ENCODE measurements around the gene PEAK3. TPM values are rescaled to one million over a fixed set of nuclear protein-coding genes. Genes with fewer than 3 reads are reported as not detected.
A peak's percentile ranks its signal among the peaks of the same experiment; 100 is the strongest.

PEAK3 gene
- total RNA-seq, 1 donor from 2014 or later: 0.77 TPM

- DNase-seq: no peak
- intact Hi-C loops (cut with micrococcal nuclease): no loop called here
- peaks cover 14% of the 10 kb centered on the region for H3K9me3 ChIP-seq (replicated peaks)
- no peak overlapping the region for H3K4me3 ChIP-seq
- TF ChIP-seq CTCF (IDR thresholded peaks at IDR 0.05; ENCODE audit: borderline replicate concordance): no peak
- H3K27ac ChIP-seq (replicated peaks): no peak overlapping the region
- H3K36me3 ChIP-seq: no peaks in the 10 kb centered on the region
- peaks cover 39% of the 10 kb centered on the region for H3K27me3 ChIP-seq (ENCODE audit: low read depth)
- H3K4me1 ChIP-seq: peaks cover 17% of the 10 kb centered on the region
Observed at GRCh38 chr19:2315121-2315817, 33.3 kb upstream of the PEAK3 start.

GRCh38 chr19:2312820-2313501 lies 31.0 kb upstream of the PEAK3 start:
- no peak for TF ChIP-seq CTCF (IDR thresholded peaks at IDR 0.05; ENCODE audit: borderline replicate concordance)
- no peak overlapping the region for H3K4me3 ChIP-seq
- H3K27me3 ChIP-seq (ENCODE audit: low read depth): peaks cover 62% of the 10 kb centered on the region
- H3K36me3 ChIP-seq: no peaks in the 10 kb centered on the region
- peaks cover 14% of the 10 kb centered on the region for H3K9me3 ChIP-seq (replicated peaks)
- DNase-seq: no peak
- intact Hi-C loops (cut with micrococcal nuclease): no loop called here
- H3K27ac ChIP-seq (replicated peaks): no peak overlapping the region
- H3K4me1 ChIP-seq: peaks cover 7% of the 10 kb centered on the region

- Histone ChIP-seq H3K4me1 (peaks cover 9% of the 10 kb centered on the region), H3K27ac (replicated peaks) (no peak overlapping the region), H3K27me3 (ENCODE audit: low read depth) (peaks cover 80% of the 10 kb centered on the region), H3K9me3 (replicated peaks) (peaks cover 14% of the 10 kb centered on the region), H3K36me3 (no peaks in the 10 kb centered on the region), H3K4me3 (no peak overlapping the region)
- intact Hi-C loops (cut with micrococcal nuclease): no loop called here
- TF ChIP-seq CTCF (IDR thresholded peaks at IDR 0.05; ENCODE audit: borderline replicate concordance): no peak
- no peak for DNase-seq
Observed at GRCh38 chr19:2311093-2311492, 29.1 kb upstream of the PEAK3 start.

GRCh38 chr19:2309734-2310362 lies 27.9 kb upstream of the PEAK3 start:
- DNase-seq: no peak
- intact Hi-C loops (cut with micrococcal nuclease): no loop called here
- H3K9me3 ChIP-seq (replicated peaks): peaks cover 5% of the 10 kb centered on the region
- H3K27ac ChIP-seq (replicated peaks): no peak overlapping the region
- no peaks in the 10 kb centered on the region for H3K36me3 ChIP-seq
- no peak for TF ChIP-seq CTCF (IDR thresholded peaks at IDR 0.05; ENCODE audit: borderline replicate concordance)
- H3K4me3 ChIP-seq: no peak overlapping the region
- H3K27me3 ChIP-seq (ENCODE audit: low read depth): peaks cover 89% of the 10 kb centered on the region
- H3K4me1 ChIP-seq: peaks cover 4% of the 10 kb centered on the region

- Histone ChIP-seq H3K9me3 (replicated peaks) (no peaks in the 10 kb centered on the region), H3K4me3 (peak within 1 kb of the TSS; percentile 15), H3K27ac (replicated peaks) (no peak within 1 kb of the TSS), H3K4me1 (peaks cover 4% of the 10 kb centered on the region), H3K36me3 (no peaks in the 10 kb centered on the region), H3K27me3 (ENCODE audit: low read depth) (peaks cover 86% of the 10 kb centered on the region)
- no peak for TF ChIP-seq CTCF (IDR thresholded peaks at IDR 0.05; ENCODE audit: borderline replicate concordance)
- intact Hi-C loops (cut with micrococcal nuclease): no loop called here
- no peak for DNase-seq
Observed at GRCh38 chr19:2308114-2308556, 26.2 kb upstream of the PEAK3 start, which contains the start of gene LINGO3. Gene LINGO3 (minus strand): TSS chr19:2308154. CDS start chr19:2291776, 16,378 bp downstream.

Data from left ventricle myocardium inferior (tissue), 1 donor.